Medulla oblongata (tissue), 1 donor: ENCODE measurements around the gene KLF7.

Experiments
- DNase-seq: peaks from one replicate; pipeline ENCODE4 v3.0.0-alpha.2; 2015; ENCODE audit errors: extremely low spot score

Gene KLF7

DNA sequence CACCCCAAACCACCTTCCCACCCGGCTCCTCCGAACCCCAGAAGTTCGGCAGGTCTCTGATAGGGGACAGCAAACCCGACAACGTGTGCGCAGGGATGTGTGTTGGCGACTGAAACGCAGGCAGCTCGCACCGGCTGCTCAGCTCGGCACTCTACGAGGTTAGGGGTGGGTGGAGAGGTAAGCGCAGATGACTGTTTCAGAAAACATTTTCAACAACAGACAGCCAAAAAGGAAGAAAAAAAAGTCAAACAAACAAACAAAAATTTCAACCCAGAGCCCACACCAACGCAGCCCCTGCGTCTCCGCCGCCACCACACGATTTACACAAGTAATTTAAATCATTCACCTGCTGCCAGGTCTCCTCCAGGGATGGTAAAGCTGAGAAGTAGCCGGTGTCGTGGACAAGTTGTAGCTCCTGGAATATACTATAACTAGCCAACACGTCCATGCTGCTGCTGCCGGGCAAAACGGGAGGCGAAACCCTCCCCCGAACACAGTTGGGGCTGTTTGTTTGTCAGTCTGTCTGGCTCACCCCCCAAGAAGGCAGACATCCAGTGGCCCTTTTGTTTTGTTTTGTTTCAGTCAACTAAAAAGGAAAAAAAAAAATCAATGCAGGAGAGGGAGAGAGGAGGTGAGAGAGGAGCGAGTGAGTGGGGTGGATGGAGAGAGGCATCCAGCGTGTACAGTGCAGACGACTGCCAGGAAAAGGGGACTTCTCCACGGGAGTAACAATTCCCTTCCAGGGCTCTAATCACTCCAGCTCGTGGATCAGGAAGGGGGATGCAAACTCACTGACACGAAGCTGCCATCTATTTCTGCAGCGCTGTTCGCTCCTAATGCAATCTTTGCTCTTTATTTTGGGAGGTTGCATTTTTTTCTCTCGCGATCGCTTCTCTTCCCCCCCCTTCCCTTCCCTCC, at the start of gene KLF7:
Gene KLF7, minus strand, starts transcription at position 828 of the 918 bp plus-strand sequence. Its CDS starts 380 bp downstream, at position 448.
- DNase-seq, result peak; percentile 50

DNA sequence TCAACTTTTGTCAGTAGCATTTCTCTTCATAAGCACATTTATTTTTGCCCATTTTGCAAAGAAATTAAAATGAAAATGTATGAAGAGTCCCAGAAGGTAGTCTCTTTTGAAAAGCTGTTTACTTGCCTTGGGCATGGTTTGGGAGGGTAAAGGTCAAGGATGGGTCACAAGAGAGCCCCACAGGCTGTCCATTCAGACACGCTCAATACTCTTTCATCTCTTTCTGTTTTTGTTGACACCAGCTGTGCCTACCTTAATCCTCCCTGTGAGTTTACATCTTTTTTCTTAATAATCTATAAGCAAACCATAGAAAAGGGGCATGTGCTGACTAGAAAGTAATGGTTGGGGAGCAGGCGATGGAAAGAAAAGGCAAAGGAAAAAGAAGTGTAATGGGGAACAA, 49.6 kb upstream of the KLF7 start:
- DNase-seq, result no peak

DNA sequence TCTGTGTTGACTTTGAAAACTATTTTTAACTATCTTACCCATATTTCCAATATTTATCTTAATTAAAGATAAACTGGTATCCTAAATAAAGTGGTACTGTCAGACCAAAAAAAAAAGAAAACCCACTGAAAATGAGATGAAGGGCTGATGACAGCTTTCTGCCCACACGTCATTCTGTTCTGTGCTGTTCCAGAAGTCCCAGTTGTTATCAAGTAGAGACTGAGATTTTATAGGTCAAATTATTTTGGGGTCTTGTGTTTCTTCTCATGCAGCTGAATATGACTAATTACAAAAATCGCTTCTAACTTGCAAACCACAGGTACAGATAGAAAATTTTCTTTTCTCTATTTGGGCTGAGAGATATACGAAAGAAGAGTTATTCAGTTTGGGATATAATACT, 48.7 kb upstream of the KLF7 start:
- no peak for DNase-seq

DNA sequence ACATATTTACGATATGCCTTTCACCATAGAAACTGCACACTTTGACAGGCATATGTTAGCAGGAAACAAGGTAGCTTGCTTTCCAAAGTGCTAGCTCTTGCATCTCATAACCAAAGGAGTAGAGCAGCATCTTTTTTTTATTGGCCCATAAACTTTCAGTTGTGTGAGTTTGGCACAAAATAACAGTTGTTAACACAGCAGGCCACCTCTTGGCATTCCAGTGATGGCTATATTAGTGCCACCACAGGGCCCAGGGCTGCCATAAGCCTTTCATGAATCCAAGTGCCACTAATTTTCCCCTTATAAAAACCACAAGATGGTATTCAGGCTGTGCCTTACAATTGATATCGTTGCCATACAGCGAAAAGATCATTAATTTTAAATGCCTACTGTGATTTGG, 40.3 kb upstream of the KLF7 start:
- no peak for DNase-seq

DNA sequence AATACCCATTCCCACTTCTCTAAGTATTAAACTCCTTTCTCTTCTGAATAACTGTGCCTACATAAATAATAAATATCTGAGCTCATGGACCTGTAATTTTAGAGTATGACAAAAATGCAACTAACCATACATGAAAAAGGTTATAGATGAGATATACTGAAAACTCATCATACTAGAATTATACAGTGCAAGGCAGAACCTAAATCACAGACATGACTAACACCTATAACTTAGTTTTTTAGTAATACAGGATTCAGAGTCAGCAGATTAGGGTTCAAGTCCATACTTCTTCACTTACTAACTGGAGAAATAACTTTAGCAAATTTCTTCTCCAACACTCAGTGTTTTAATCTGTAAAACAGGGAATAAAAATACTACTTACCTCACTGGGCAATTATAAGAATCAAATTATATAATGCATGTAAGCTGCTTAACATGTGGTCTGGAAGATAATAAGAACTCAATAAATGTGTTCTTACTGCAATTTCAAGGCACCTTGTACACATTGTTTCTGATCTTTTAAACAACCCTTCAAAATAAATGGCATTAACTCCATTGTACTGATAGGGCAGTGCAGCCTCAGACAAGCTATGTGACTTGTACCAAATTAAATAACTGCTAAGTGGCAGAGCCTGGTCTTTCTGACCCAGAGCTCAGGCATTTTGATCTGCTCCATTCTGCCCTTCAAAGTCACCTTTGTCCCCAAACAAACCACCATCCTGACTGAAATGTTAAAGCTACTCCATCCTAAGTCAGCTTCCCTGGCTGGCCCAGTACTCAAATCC, 39.6 kb upstream of the KLF7 start:
- no peak for DNase-seq

DNA sequence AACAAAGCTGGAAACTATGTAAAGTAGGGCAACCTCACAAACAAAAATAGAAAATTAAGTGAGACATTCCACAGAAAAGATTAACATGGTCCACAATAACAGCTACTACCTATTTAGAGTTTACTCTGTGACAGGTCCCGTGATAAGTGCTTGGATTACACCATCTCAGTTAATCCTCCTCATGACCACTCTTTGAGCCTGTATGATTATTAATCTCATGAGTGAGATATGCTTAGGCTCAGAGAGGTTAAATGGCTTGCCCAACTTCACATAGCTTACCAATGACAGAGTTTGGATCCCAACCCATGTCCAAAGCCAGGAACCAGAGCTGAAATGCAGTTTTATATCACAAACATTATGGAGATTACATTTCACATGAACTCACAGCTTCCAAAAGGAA, 37.3 kb upstream of the KLF7 start:
- DNase-seq, result no peak

DNA sequence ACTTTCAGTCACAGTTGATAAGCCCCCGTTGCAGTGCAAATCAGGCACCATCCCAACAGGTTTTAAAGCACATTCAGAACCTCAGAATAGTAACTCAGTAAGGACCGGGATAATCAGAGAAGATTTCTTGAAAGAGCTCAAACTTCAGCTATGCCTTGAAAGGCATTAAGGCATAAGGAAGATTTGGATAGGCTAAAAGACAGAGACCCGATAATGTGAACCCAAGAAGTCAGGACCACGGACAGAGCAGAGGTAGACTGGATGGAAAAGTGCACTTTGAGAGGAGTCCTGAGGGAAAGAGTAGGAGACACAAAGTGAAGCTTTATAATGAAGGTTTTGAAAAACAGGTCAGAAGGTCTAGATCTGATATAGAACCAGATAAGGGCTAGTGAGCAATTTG, 36.9 kb upstream of the KLF7 start:
- DNase-seq, result no peak

DNA sequence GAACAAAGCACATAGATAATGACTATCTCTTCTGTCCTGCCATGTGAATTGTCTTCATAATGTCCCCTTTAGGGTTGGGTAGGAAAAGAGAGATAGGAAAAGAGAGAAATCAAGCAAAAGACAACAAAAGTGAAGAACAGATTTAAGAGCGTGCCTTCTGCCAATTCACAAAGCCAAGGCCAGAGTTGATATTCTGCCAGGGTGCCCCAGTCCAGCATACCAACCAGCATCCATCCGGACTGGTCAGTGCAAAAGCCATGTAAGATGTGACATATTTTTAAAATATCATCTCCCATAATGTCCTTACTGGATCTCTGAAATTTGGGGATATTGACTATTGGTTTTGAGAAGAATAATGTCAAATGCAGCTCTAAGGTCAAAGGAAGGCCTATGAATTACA, 35.7 kb upstream of the KLF7 start:
- no peak for DNase-seq

DNA sequence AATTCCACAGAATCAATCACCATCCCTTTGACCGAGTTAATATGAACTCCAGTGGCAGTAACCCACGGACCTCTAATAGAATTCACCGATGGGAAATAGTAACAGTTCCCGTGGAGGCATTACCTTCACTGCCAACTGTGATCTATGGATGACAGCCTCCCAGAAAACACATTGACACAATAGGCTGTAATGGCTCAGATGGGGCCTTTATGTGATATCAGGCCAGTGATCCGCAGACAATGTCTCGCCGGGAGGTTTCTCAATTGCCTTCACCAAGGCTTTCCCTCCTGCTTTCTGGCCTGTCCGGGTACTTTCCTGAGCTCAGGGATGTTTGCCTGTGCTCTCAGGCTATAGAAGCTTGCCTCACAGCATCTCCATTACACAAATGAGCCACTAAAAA, 34.4 kb upstream of the KLF7 start:
- DNase-seq, result no peak

DNA sequence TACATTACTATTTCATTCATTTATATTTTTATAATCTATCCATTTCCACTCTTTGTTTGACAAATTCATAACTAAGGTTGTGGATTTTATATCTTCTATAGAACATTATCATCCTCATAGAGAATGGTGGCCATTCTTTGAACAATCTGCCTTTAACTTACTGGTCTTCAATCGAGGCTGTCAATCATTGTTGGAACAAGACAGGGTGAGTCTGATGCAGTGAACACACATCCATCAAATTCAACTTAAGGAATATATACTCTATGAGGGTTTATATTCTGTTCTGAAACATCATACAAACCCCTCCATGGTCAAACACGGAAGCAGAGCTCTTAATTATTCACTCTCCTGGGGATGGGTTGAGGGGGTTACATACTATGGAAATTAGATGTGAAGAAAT, 28.3 kb upstream of the KLF7 start:
- no peak for DNase-seq

DNA sequence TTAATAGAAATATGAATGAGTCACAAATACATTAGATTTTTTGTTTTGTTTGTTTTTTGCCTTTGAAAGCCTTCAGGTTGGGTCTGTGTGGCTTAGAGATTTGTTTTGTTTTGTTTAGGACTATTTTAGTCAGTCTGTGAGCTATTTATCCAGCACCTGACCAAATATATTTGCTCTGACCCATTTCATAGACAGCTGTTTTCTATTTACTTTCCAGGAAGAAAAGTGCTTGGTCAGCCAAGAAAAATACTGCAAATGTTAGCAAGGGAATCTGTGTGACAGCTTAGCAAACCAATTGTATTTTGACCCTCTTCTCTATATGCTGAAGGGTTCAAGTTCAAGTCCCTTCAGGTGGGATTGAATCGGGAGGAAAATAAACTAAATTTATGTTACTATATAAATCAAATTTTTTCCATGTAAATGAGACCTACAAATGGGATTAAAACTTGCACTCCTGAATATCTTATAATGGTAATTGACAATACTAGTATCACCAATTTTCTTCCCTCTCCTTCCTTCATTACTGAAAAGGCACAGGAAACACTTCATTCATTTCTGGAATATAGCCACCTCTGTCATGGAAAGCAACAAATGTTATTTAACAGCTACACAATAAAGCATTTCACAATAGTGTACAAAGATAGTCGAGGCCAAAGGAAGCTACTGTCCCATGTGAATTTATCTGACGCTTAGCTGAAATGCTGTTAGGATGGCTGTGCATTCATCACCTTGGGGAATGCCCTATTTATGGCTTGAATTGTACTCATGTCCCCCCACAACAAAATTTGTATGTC, 23.1 kb upstream of the KLF7 start:
- no peak for DNase-seq

DNA sequence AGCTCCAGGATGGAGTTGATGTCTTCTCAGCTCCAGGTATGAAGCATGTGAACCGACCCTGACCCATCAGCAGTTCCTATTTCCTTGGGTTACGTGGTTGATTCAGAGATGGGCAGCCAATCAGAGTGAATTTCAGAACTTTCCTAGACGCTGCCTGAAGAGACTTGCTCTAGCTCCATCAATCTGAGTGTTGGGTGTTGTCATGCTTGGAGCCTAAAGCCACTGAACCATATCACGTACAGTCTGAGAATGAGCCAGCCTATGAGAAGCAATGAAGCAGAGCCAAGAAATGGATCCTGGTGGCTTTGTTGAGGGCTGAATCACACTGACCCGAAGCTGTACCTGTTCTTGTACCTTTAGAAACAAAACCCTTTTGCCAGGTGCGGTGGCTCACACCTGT, 19.6 kb upstream of the KLF7 start:
- no peak for DNase-seq

DNA sequence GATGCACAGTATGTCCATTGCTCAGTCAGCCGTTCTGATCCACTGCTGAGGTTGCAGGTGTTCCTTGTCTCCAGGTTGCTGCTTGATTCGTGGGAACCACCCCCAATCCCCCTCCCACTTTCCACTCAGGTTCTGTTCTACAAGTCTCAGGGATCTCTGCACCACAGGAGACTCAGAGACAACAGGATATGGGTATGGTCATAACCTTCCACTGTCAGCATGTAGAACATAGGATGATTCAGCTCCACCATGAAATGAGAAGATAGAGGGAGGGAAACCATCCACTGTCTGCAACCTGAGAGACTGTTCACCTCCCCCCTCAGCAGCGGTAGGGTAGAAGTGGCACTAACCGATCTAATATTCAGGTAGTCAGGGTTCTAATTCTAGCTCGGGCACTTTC, 19.0 kb upstream of the KLF7 start:
- DNase-seq, result no peak

DNA sequence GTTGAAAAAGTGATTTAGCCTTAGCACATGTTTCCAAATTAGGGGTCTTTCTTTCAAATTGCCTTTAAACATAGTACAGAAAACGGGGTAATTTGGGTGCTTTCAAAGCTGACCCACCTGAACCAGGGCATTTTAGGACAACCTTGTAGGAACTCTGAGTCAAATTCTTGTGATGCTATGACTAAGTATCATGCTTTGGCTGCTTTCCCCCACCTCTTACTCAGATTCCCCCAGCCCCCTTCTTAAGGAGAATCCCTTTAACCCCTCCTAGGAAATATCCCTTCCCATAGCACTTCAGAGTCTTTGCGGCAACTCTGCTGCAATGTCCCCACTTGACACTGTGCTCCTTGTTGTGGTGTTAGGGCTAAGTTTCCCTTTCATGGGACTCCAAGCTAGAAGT, 18.6 kb upstream of the KLF7 start:
- no peak for DNase-seq

DNA sequence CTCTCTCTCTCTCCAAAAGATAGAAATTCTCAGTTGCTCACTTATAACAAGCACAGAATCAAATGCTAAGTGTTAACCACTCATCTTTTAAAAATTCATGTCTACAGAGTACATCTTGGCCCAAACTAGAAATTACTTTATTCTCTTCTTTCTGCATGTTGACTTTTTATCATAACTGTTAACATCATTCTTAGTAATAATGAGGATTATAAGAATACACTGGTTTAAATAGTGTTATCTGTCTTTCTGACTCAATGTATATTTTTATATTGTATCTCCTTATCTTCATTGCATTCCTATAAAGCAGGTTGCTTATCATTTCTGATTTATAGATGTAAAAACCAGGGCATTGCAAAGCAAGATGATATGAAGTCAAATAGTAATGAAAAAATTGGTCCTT, 17.8 kb upstream of the KLF7 start:
- DNase-seq, result no peak

DNA sequence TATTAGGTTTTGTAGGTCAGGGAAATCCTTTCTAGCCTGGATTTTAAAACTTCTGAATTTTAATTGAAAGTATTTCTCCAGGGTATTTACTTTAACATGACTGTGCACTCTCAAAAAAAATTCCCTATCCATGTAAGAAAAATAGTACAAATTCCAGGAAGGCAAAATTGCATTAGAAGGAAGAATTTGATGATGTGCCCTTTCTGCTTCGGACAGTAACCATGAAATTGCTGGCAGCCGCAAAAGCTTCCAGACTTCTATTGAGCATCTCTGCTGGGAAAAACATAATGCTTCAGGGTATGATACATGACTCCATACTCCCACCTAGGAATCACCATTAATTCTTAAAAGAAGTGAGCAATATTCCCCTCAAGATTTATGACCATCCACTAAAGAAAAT, 17.2 kb upstream of the KLF7 start:
- DNase-seq, result no peak

DNA sequence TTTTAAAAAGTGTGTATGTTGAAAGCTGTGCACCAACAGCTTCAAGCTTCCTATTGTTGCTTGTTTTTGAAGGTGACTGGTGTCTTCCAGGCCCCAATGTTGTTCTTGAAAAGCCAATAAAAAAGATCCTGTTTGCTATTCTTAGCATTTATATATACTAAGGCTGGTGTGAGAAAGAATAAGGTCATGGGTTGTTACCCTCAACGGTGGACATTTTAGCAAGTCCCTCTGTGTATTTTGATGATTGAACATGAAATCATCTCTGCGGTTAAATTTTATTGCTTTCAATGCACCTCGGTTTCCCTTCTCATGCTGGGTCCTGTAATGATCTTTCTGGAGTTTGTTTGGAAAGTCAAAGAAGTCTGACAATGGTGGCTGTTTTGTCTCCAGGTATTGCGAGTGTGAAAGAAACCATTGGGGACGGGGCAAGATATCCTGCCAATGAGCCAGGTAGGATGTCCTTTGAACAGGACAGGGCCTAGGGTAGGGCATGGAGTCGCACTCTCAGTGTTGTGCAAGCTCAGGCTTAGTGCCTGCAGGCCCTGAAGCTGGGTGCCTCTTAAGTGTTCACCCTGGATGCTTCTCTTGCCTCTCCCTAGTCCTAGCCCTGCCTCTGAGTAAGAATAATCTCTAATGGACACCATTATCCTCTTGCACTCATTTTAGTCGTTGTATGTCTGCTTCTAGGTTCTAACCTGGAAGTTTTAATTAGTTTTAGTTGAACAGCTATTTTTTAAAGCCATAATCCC, 16.0 kb upstream of the KLF7 start:
- no peak for DNase-seq

DNA sequence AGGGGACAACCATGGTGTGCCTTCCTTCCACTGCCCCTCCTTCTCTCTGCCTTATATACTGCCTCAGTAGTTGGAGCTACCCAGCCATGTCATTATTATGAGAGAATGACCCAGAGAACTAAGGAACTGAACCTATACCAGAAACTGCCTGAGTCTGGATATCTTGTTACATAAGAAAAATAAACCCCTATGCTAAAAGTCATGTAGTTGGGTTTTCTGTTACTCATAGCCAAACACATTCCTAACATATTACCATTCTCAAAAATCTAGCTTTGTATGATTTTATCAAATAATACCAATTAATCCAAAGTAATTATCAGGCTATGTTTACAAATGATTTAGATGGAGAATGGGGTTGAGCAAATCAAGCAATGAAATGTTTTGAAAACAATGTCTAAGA, 15.0 kb upstream of the KLF7 start:
- no peak for DNase-seq

DNA sequence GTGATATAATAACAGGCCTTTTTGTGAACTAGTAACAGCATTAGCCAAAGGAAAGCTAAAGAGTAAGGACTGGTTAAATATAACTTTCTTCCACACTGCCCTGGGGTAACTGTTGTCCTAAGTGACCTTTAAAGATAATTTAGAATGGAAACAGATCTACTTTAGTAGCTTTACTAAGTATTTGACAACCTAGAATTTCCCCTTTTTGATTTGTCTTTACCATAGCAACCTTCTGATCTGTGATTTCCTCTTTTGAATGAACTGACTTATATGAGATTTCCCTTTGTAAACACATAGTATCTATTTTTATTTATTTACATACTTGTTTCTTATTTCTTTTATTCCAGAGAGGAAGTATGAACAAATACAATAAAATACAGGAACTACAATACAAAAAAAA, 10.5 kb upstream of the KLF7 start:
- DNase-seq, result no peak

DNA sequence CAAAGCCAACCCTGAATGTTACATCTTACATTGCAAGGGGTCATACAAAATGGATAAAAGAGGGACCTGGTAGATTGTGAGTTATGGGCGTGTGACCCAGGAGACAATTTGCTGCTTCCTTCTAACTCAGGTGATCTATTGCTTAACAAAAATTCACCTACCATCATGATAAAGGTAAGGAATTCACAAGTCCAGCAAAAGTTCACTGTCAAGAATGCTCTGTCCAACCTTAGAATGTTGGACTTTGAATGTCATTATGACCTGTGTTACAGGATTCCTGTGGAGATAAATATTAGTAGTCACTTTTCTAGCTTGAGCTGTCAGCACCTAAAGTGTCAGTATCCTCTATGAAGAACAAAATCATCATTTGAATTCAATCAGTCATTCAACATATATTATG, 7.9 kb upstream of the KLF7 start:
- no peak for DNase-seq

DNA sequence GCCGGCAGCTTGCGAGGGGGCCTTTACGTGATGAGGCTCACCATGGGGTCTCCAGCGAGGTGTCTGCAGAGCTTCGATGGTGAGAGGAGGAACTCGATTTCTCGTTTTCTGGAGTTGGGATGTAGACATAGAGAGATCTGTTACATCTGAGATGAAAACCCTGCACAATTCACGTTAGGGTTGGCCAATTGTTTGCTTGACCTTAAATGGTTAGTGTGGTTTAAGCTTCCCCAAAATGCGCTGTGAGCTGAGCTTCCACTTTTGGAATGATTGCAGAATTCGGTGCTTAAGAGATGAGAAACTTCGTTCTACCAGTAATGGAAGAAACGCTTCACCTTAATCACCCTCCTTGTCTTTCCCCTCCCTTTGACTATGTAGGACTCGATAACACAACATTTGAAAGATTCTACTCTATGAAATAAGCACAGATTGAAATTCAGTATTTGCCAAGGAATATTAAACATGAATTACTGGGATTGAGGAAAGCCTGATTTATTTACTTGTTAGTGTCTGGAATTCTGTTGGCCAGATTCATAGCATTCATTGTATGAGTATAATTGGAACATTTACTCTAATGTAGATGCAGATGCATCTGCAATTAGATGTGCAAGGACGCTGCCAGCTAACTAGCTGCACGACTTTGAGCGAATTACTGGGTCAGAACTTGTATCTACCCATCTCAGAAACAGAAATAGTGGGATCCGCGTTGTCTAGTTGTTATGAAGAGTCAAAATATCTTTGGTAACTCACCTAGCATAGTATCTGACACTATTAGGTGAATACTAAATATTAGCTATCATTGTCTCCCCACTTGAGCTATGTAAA, 1.6 kb upstream of the KLF7 start:
- DNase-seq, result peak; percentile 84
